Endothelial cell of umbilical vein (primary cell): ENCODE measurements around the gene SMIM26. TPM values are rescaled to one million over a fixed set of nuclear protein-coding genes. Genes with fewer than 3 reads are reported as not detected.

Source experiments
- BruUV-seq: library from RNA; stranded (reverse); fragments of 400-500 nt; replicated peaks from 2 replicates; lab custom pipeline; 2021; lab: Mats Ljungman, UMichigan
- CTCF ChIA-PET: fragments of 300-600, 350-600 bp; sonication (Branson Sonifier 250); formaldehyde crosslinking; loops from one replicate; lab custom pipeline; 2021; ENCODE audit warnings: antibody characterized with exemption, inconsistent platforms; lab: Charles Lee
- POLR2A ChIA-PET: fragments of 300-600, 350-600 bp; sonication (Branson Sonifier 250); formaldehyde crosslinking; loops from one replicate; lab custom pipeline; 2021; ENCODE audit warnings: antibody characterized with exemption, inconsistent platforms; lab: Charles Lee
- DNase-seq: peaks from one replicate; pipeline ENCODE4 v3.0.0-alpha.2; 2011; ENCODE audit warnings: low read depth, low spot score
- FAIRE-seq: peaks from 2 replicates; lab custom pipeline; 2011; peaks lifted over from hg19 to GRCh38; lab: Jason Lieb, UNC
- H2AFZ ChIP-seq: 2 replicates; pipeline ENCODE4 v1.6.0; 2012; ENCODE audit warnings: low read depth, low read length, control low read depth, inconsistent platforms
- H3K27ac ChIP-seq: 2 replicates; pipeline ENCODE4 v1.5.1; 2011; ENCODE audit warnings: low read depth, mild to moderate bottlenecking, control low read depth, low read length, moderate library complexity; ENCODE audit not compliant: insufficient read depth
- H3K27me3 ChIP-seq, 2 experiments: 2 replicates each; pipeline versions ENCODE4 v1.6.0 to v1.6.1; 2011; ENCODE audit warnings: low read length in 2 of 2, mixed read lengths in 1 of 2; ENCODE audit not compliant: control insufficient read depth in 2 of 2, insufficient read depth in 2 of 2
- H3K36me3 ChIP-seq, 2 experiments: 2 replicates in 1 of 2; 3 replicates in 1 of 2; pipeline ENCODE4 v1.5.1; 2011; ENCODE audit warnings: low read length in 2 of 2, mild to moderate bottlenecking in 1 of 2, moderate library complexity in 1 of 2; ENCODE audit not compliant: control insufficient read depth in 2 of 2, insufficient read depth in 2 of 2; ENCODE audit errors: extremely low read depth in 1 of 2
- H3K4me1 ChIP-seq: 3 replicates; pipeline ENCODE4 v1.5.1; 2011; ENCODE audit warnings: mild to moderate bottlenecking, low read length; ENCODE audit not compliant: control insufficient read depth, insufficient read depth; ENCODE audit errors: extremely low read depth
- H3K4me2 ChIP-seq: 2 replicates; pipeline ENCODE4 v1.6.1; 2011; ENCODE audit warnings: low read length, control low read depth, mixed read lengths; ENCODE audit not compliant: insufficient read depth
- H3K4me3 ChIP-seq, 3 experiments: fragments of 200-600 bp in 1 of 3; sonication (generic), shearing (Covaris generic) in 1 of 3; replicated peaks in 1 of 3; 2 replicates each; pipeline ENCODE4 v1.5.1; 2011 to 2016; ENCODE audit warnings: control low read depth in 3 of 3, low read length in 3 of 3, mild to moderate bottlenecking in 2 of 3, inconsistent platforms in 1 of 3, low read depth in 1 of 3, moderate library complexity in 1 of 3; ENCODE audit not compliant: insufficient read depth in 1 of 3
- H3K79me2 ChIP-seq: 2 replicates; pipeline ENCODE4 v1.6.0; 2012; ENCODE audit warnings: low read length, inconsistent platforms; ENCODE audit not compliant: control insufficient read depth, insufficient read depth
- H3K9ac ChIP-seq: replicated peaks from 2 replicates; pipeline ENCODE3; 2011; ENCODE audit warnings: low read length, control low read depth; ENCODE audit not compliant: insufficient read depth; ENCODE audit errors: extremely low read depth
- H3K9me1 ChIP-seq: replicated peaks from 3 replicates; pipeline ENCODE4 v1.6.0; 2011; ENCODE audit warnings: mild to moderate bottlenecking, low read length; ENCODE audit not compliant: control insufficient read depth, insufficient read depth; ENCODE audit errors: extremely low read depth
- H3K9me3 ChIP-seq: replicated peaks from 2 replicates; pipeline ENCODE4 v1.5.1; 2012; ENCODE audit warnings: low read length, inconsistent platforms; ENCODE audit not compliant: control insufficient read depth, insufficient read depth
- H4K20me1 ChIP-seq: replicated peaks from 2 replicates; pipeline ENCODE3; 2011; ENCODE audit warnings: mild to moderate bottlenecking, low read length; ENCODE audit not compliant: control insufficient read depth, insufficient read depth; ENCODE audit errors: extremely low read depth
- CTCF ChIP-seq, 2 donors: IDR thresholded peaks; 1 replicate in 1 of 2; 2 replicates in 1 of 2; pipeline ENCODE4 v1.5.1; 2011; ENCODE audit warnings: low read length in 2 of 2, mild to moderate bottlenecking in 2 of 2, moderate library complexity in 2 of 2, control low read depth in 1 of 2, inconsistent platforms in 1 of 2, low read depth in 1 of 2; ENCODE audit not compliant: insufficient read depth in 1 of 2; ENCODE audit errors: extremely low read depth in 1 of 2
- EZH2 ChIP-seq: IDR thresholded peaks from 2 replicates; pipeline ENCODE4 v1.6.1; 2012; ENCODE audit warnings: borderline replicate concordance, low read depth, mild to moderate bottlenecking, moderate library complexity, low read length, inconsistent platforms; ENCODE audit not compliant: severe bottlenecking
- FOS ChIP-seq: IDR thresholded peaks from 2 replicates; pipeline ENCODE4 v1.6.1; 2011; ENCODE audit warnings: mild to moderate bottlenecking, low read length, moderate library complexity, borderline replicate concordance; ENCODE audit not compliant: insufficient read depth
- GATA2 ChIP-seq: IDR thresholded peaks from 2 replicates; pipeline ENCODE4 v1.7.0; 2011; ENCODE audit warnings: low read depth, mild to moderate bottlenecking, moderate library complexity, mixed read lengths, low read length; ENCODE audit not compliant: insufficient read length, insufficient read depth
- JUN ChIP-seq: IDR thresholded peaks from 2 replicates; pipeline ENCODE4 v1.6.1; 2011; ENCODE audit warnings: borderline replicate concordance, low read depth; ENCODE audit not compliant: insufficient read length, insufficient read depth
- MAX ChIP-seq: IDR thresholded peaks from 2 replicates; pipeline ENCODE4 v1.6.1; 2011; ENCODE audit not compliant: insufficient read depth, insufficient read length
- MYC ChIP-seq: IDR thresholded peaks from one replicate; pipeline ENCODE4 v1.6.1; 2011; ENCODE audit warnings: mild to moderate bottlenecking, low read depth, low read length
- POLR2A ChIP-seq: IDR thresholded peaks from 2 replicates; pipeline ENCODE4 v1.6.1; 2012; ENCODE audit warnings: low read depth, mild to moderate bottlenecking, control low read depth, low read length
- POLR2AphosphoS5 ChIP-seq: IDR thresholded peaks from 2 replicates; pipeline ENCODE4 v1.6.1; 2012; ENCODE audit warnings: low read depth, mild to moderate bottlenecking, control low read depth, low read length, moderate library complexity; ENCODE audit not compliant: insufficient read depth
- dilution Hi-C: fragments of 300-500 bp; cut with MboI; formaldehyde crosslinking; loops from one replicate; pipeline ENCODE4 v1.15.0; 2019; ENCODE audit warnings: low sequenced_read_pairs; ENCODE audit not compliant: extremely low pct_ligation_motif_present
- intact Hi-C: fragments of 100-400 bp; cut with micrococcal nuclease; formaldehyde crosslinking; loops from one replicate; pipeline ENCODE4 v1.10.0; 2022
- polyA plus RNA-seq, 4 experiments: library from polyadenylated mRNA; depleted of rRNA in 3 of 4; stranded (reverse) in 3 of 4; unstranded in 1 of 4; fragments of >200 nt; gene quantifications; 2 replicates each; pipeline versions ENCODE4 v1.2.1 to v1.2.3, GENCODE V29; 2011 to 2012; ENCODE audit warnings: missing spikeins in 1 of 4
- total RNA-seq: library from RNA; stranded (reverse); gene quantifications from 2 replicates; pipeline ENCODE4 v1.2.3, GENCODE V29; 2021

SMIM26 gene
- total and polyA plus RNA-seq, 2 donors (not counting 3 experiments of a cell fraction or from before 2014, with no cell fraction given) = 54.1 to 92.0 TPM

DNA sequence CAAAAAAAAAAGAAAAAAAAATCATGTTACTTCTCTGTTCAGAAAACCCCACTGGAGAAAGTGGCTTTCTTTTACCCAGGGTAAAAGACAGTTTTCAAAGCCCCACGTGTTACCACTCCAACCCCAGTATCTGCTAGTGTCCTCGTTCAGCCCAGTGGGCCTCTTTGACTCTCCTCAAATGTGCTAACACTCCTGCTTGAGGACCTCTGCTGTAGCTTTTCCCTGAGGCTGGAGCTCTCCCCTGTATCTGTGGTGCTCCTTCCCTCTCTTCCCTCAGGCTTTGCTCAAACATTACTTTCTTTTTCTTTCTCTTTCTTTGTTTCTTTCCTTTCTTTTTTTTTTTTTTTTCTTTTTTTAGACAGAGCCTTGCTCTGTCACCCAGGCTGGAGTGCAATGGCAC is 44.2 kb upstream of the SMIM26 start:
- intact Hi-C loops = no loop called here
- DNase-seq (no peak), FAIRE-seq (no peak)
- Histone ChIP-seq H2AFZ (no peak overlapping the region), H3K27me3 (no peaks in the 10 kb centered on the region), H3K79me2 (no peaks in the 10 kb centered on the region), H4K20me1 (no peaks in the 10 kb centered on the region), H3K9me3 (no peaks in the 10 kb centered on the region), H3K4me2 (no peak overlapping the region), H3K9ac (no peak overlapping the region), H3K9me1 (no peaks in the 10 kb centered on the region), H3K4me3 (no peak overlapping the region), H3K4me1 (no peaks in the 10 kb centered on the region), H3K36me3 (peaks cover 18 to 21% of the 10 kb centered on the region in 2 experiments), H3K27ac (no peak overlapping the region)
- dilution Hi-C loops = no loop called here
- CTCF ChIA-PET = interaction anchor here (1.0 kb wide), 1 partner anchor 22 kb away, joined by 3 read pairs; no protein-coding TSS in a partner anchor
- no TSS peak for BruUV-seq
- POLR2A ChIA-PET = no interaction called here
- TF ChIP-seq MAX (no peak), MYC (no peak), CTCF (IDR thresholded peaks at IDR 0.05; ENCODE audit: extremely low read depth in 1 of 2, insufficient read depth in 1 of 2, low read depth in 1 of 2, low read length in 2 of 2) (no peak), GATA2 (no peak), POLR2A (no peak), FOS (no peak), POLR2AphosphoS5 (no peak), EZH2 (no peak), JUN (no peak)
